ENCODE data around the gene ACP2.

- TF ChIP-seq CTCF (IDR thresholded peaks at IDR 0.05) = no peak
- TF ChIP-seq SMC3 (IDR thresholded peaks at IDR 0.05; ENCODE audit: low read depth, low read length) = no peak
- TF ChIP-seq MAX (IDR thresholded peaks at IDR 0.05; ENCODE audit: low read depth) = no peak
- TF ChIP-seq TAF1 (IDR thresholded peaks at IDR 0.05; ENCODE audit: borderline replicate concordance, low read depth, low read length) = no peak
- no peak for TF ChIP-seq EZH2phosphoT487 (IDR thresholded peaks at IDR 0.05; ENCODE audit: borderline replicate concordance, low read depth)
- TF ChIP-seq EP300 (IDR thresholded peaks at IDR 0.05; ENCODE audit: borderline replicate concordance in 1 of 2, low read depth in 1 of 2, low read length in 1 of 2) = no peak
- TF ChIP-seq RAD21 (IDR thresholded peaks at IDR 0.05; ENCODE audit: low read length) = no peak
Measured at GRCh38 chr11:47225552-47226400, 22.8 kb downstream of the ACP2 start.

All from SK-N-SH (cell line).